NB4 (cell line): Measurements from ENCODE around the gene DOCK3.

Experiments used
- CTCF ChIP-seq: IDR thresholded peaks from one replicate; pipeline ENCODE4 v1.5.1; 2012; ENCODE audit warnings: low read depth, low read length
- MAX ChIP-seq: IDR thresholded peaks from 2 replicates; pipeline ENCODE4 v1.6.1; 2011; ENCODE audit warnings: low read depth, low read length
- MYC ChIP-seq: IDR thresholded peaks from 2 replicates; pipeline ENCODE4 v1.6.1; 2011; ENCODE audit warnings: low read depth, low read length

DNA sequence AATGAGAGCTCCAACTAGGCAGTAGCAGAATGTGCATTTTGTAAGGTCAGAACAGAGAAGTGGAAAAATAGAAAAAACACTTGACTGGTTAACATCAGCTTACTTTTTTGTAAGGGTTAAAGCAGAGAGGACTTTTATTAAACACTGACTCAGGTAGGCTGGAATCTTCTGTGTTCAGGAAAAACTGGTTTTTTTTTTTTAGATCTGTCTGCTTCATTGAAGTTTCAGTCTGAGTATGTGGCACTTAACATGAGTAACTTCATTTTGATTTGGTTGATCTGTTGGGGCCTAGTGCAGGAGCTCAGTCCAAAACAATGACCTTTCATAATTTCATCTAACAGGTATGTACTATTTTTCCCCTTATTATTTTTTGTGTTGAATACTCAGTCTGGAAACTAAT, 141.1 kb downstream of the DOCK3 start:
- no peak for TF ChIP-seq CTCF
- TF ChIP-seq MAX: no peak
- TF ChIP-seq MYC: no peak
